ENCODE data around the gene PADI1. TPM values are rescaled to one million over a fixed set of nuclear protein-coding genes. Genes with fewer than 3 reads are reported as not detected.

The PADI1 gene
- total RNA-seq, 4 donors from 2014 or later, result 4.0 to 57.3 (median 9.1) TPM

GRCh38 chr1:17293681-17294425 is 88.9 kb downstream of the PADI1 start:
- Histone ChIP-seq H3K4me1 (peaks cover 38% of the 10 kb centered on the region), H3K4me3 (no peak overlapping the region), H3K27me3 (peaks cover 34% of the 10 kb centered on the region), H3K9me3 (no peaks in the 10 kb centered on the region), H3K27ac (no peak overlapping the region), H3K36me3 (no peaks in the 10 kb centered on the region)
- WGBS, result 57% methylated on average over 14 of the region's 14 CpGs
- DNase-seq (ENCODE audit: low spot score in 2 of 2), result no peak
- no peak for TF ChIP-seq EP300 (IDR thresholded peaks at IDR 0.05)
- TF ChIP-seq CTCF (IDR thresholded peaks at IDR 0.05), result no peak
- TF ChIP-seq POLR2AphosphoS5 (IDR thresholded peaks at IDR 0.05), result no peak
- no peak for TF ChIP-seq POLR2A (IDR thresholded peaks at IDR 0.05)

GRCh38 chr1:17295292-17295691 is 90.4 kb downstream of the PADI1 start:
- WGBS, result 17% methylated on average over 4 of the region's 4 CpGs
- Histone ChIP-seq H3K4me3 (no peak overlapping the region), H3K27me3 (peaks cover 33% of the 10 kb centered on the region), H3K27ac (no peak overlapping the region), H3K36me3 (no peaks in the 10 kb centered on the region), H3K4me1 (peaks cover 28% of the 10 kb centered on the region), H3K9me3 (no peaks in the 10 kb centered on the region)
- TF ChIP-seq POLR2A (IDR thresholded peaks at IDR 0.05) (no peak), CTCF (IDR thresholded peaks at IDR 0.05) (no peak), POLR2AphosphoS5 (IDR thresholded peaks at IDR 0.05) (no peak), EP300 (IDR thresholded peaks at IDR 0.05) (no peak)
- DNase-seq (ENCODE audit: low spot score in 2 of 2), result no peak

Other genes starting within 250 kb of the PADI1 start
- 1 to 10 TPM; 5.6 to 8.3 (median 7.1) TPM for gene MFAP2, start 224.5 kb upstream of the PADI1 start, total RNA-seq
- 10 to 100 TPM; 42.7 to 62.0 (median 47.3) TPM for gene ATP13A2, start 193.2 kb upstream of the PADI1 start, total RNA-seq
- 10 to 100 TPM; 69.0 to 98.3 (median 90.5) TPM for gene SDHB, start 151.1 kb upstream of the PADI1 start, total RNA-seq
- 10 to 100 TPM; 15.4 to 27.2 (median 18.6) TPM for gene PADI2, start 85.7 kb upstream of the PADI1 start, total RNA-seq
- gene PADI3, start 44.0 kb downstream of the PADI1 start, total RNA-seq, result 10 to 100 TPM in 1 of 4 donors, 1 to 10 TPM in 2, not detected in 1; 2.4 to 11.2 (median 2.7) TPM
- gene PADI4, start 103.1 kb downstream of the PADI1 start, total RNA-seq, result under 1 TPM in 3 of 4 donors, not detected in 1; 0.57 to 0.81 (median 0.73) TPM
- gene PADI6, start 167.1 kb downstream of the PADI1 start, total RNA-seq, result not detected
- gene RCC2, start 234.5 kb downstream of the PADI1 start, total RNA-seq, result 10 to 100 TPM; 68.7 to 86.3 (median 74.5) TPM

Data from suprapubic skin (tissue), 4 donors.